ENCODE data around the gene RACGAP1.

DNA sequence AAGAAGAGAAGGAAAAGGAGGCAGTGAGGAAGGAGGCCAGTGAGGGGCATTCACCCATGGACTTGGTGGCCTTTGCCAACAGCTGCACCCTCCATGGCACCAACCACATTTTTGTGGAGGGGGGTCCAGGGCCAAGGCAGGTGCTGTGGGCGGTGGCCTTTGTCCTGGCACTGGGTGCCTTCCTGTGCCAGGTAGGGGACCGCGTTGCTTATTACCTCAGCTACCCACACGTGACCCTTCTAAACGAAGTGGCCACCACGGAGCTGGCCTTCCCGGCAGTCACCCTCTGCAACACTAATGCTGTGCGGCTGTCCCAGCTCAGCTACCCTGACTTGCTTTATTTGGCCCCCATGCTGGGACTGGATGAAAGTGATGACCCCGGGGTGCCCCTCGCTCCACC lies 48.4 kb upstream of the RACGAP1 start:
- TF ChIP-seq, protein P1, sequence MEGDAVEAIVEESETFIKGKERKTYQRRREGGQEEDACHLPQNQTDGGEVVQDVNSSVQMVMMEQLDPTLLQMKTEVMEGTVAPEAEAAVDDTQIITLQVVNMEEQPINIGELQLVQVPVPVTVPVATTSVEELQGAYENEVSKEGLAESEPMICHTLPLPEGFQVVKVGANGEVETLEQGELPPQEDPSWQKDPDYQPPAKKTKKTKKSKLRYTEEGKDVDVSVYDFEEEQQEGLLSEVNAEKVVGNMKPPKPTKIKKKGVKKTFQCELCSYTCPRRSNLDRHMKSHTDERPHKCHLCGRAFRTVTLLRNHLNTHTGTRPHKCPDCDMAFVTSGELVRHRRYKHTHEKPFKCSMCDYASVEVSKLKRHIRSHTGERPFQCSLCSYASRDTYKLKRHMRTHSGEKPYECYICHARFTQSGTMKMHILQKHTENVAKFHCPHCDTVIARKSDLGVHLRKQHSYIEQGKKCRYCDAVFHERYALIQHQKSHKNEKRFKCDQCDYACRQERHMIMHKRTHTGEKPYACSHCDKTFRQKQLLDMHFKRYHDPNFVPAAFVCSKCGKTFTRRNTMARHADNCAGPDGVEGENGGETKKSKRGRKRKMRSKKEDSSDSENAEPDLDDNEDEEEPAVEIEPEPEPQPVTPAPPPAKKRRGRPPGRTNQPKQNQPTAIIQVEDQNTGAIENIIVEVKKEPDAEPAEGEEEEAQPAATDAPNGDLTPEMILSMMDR (IDR thresholded peaks at IDR 0.05), result no peak
- TF ChIP-seq POLR2A (IDR thresholded peaks at IDR 0.05), result no peak
